ENCODE results near the gene SMU1. TPM values are rescaled to one million over a fixed set of nuclear protein-coding genes. Genes with fewer than 3 reads are reported as not detected.

SMU1 gene
- 40.9 and 48.2 TPM in 2 replicates for total RNA-seq

DNA sequence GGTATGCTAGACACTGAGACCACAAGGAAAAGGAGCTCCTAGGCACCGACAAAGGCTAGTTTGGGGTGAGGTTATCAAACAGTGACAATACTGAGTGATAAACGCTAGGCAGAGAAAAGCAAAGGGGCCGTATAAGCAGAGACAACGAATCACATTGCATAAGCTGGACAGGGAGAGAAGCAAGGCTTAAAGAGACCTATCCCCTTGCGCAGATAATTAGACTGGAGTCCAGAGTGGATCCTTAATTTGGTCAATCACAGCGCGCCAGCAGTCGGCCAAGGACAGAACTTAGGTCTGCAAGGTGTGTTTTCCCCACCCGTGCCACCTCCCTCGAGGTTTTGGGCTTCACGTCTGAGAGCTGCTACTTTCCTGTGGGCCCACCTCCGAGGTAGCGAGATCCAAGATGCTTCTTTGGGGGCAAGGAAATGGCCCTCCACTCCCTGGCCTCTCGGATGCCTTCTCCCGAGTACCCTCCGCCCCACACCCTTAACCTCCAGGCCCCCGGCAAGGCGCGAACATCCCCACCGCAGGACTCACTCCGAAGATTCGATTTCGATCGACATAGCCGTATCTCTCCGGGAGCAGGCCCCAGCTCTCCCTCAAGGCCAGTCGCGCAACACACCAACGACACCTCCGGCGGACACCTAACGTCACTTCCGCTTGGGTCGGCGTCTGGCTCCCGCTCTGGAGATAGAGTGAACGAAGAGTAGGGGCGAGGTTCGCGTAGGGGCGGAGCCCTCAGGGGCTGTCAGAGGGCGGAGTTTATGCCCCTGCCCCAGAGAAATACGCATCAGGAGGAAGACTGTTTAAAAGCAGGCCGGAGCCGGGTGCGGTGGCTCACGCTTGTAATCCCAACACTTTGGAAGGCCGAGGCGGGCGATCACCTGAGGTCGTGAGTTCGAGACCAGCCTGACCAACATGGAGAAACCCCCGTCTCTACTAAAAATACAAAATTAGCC lies at the start of gene SMU1:
Gene SMU1, minus strand, starts transcription at position 629 of the 959 bp plus-strand sequence. Its CDS starts 66 bp downstream, at position 563.

DNA sequence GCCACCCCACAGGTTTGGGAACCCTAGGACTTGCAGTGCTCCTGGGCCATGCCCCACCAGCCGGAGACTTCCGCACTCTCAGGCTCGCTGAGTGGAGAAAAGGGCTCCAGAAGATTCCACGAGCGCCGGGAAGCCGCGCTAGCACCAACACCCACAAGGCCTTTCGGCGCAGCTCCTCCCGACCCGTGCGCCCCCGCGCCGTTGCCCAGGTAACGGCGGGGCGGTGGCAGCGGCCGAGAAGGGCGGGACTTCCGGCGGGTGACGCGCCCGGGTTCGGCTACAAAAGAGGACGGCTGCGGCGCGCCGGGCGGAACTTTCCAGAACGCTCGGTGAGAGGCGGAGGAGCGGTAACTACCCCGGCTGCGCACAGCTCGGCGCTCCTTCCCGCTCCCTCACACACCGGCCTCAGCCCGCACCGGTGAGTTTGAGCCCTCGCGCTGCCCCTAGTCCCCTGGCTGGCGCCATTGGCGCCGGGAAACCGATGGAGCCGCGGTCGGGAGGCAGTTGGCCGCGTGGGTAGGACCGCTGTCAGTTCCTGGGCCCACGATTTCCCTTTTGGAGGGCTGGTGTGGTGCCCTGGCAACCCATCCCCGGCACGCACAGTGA lies 51.4 kb downstream of the SMU1 start, which contains the start of gene DNAJA1:
Gene DNAJA1, plus strand, starts transcription at position 308 of the 606 bp plus-strand sequence. CDS start 1,212 bp downstream, outside the sequence.

Other genes starting within 250 kb of the SMU1 start
- gene APTX, start 75.0 kb downstream of the SMU1 start, total RNA-seq: 35.0 and 42.6 TPM in 2 replicates
- gene DNAJA1, start 51.4 kb downstream of the SMU1 start, total RNA-seq: 141 and 179 TPM in 2 replicates
- gene B4GALT1, start 90.7 kb upstream of the SMU1 start, total RNA-seq: 10.4 and 12.9 TPM in 2 replicates
- not detected in 2 replicates for gene SPINK4, start 163.5 kb upstream of the SMU1 start, total RNA-seq
- 29.9 and 39.1 TPM in 2 replicates for gene BAG1, start 188.0 kb upstream of the SMU1 start, total RNA-seq
- gene CHMP5, start 188.4 kb upstream of the SMU1 start, total RNA-seq: 129 and 208 TPM in 2 replicates
- gene NFX1, start 213.8 kb upstream of the SMU1 start, total RNA-seq: 11.4 and 16.3 TPM in 2 replicates